HG02763 (cell line): Measurements from ENCODE around the gene S100A13.
"Not testable (repeated sequence)": the region's sequence is repeated elsewhere in the genome, so short reads cannot be mapped to it uniquely, and the experiment has no call there.

Source experiments
- ATAC-seq: cut with Tn5 transposase; IDR thresholded peaks from one replicate; pipeline ENCODE4 v1.9.1; 2021; ENCODE audit warnings: mild to moderate bottlenecking, moderate library complexity; ENCODE audit not compliant: unreplicated experiment

The S100A13 gene

GRCh38 chr1:153626904-153627714, at the start of gene S100A13:
TSS of gene S100A13 (minus strand) at chr1:153627505. CDS start at chr1:153626472, 1,033 bp downstream.
- ATAC-seq = no peak

DNA sequence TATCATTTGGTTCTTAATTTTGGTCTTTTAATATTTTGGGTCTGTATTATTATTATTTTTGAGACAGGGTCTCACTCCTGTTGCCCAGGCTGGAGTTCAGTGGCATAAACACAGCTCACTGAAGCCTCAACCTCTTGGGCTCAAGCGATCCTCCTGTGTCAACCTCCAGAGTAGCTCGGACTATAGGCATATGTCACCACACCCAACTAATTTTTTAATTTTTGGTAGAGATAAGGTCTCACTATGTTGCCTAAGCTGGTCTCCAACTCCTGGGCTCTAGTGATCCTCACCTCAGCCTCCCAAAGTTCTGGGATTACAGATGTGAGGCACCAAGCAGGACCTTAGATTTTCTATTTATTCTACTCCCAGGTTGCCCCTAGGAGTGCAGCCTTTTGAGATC, 46.2 kb upstream of the S100A13 start:
- ATAC-seq = no peak

DNA sequence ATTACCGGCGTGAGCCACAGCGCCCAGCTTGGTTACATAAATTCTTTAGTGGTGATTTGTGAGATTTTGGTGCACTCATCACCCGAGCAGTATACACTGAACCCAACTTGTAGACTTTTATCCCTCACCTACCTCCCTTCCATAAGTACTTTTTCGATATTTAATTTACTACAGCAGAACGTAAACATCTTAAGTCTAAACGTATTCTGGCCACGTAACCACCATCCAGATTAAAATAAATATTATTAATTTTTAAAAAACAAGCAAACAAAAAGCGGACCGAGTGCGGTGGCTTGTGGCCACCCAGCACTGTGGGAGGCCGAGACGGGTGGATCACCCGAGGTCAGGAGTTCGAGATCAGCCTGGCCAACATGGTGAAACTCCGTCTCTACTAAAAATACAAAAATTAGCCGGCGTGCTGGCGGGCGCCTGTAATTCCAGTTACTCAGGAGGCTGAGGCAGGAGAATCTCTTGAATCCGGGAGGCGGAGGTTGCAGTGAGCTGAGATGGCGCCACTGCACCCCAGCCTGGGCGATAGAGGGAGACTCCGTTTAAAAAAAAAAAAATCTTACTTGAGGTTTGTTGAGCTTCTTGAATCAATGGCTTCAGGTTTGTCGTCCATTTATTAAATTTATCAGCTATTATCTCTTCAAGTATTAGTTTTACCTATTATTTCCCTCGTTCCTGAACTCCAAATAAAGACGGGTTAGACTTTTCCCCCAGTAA, 44.5 kb upstream of the S100A13 start:
- peak; percentile 12 for ATAC-seq

DNA sequence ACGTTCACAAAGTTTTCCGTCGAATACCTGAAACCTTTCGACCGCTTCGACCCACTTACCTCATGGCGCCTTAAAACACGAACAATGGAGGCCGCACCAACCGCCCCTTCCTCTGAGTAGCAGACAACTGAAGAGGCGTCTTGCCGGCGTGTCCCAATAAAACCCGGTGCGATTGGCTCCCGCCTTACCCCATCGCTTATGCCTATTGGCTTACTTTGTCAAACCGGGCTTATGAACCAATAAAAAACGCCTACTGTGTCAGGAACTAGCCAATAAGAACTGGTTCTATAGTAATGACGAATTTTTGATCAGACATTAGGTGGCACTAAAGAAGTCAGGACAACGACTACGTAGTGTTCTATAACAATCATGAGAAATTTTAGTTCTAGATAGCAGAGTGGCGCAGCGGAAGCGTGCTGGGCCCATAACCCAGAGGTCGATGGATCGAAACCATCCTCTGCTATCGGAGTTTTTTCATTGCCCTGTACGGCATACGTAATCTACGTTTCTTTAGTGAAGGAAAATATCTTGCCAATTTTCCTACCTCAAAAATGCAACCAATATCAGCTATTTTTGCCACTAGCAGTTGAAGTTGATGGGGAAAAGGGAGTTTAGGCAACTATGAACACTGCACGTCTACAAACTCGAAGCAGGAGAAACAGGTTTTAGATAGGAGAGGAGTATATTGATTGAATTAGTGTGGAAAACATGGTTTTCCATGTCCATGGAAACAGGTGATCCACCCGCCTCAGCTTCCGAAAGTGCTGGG, 43.7 kb upstream of the S100A13 start, which contains the start of gene ILF2:
TSS of gene ILF2 (minus strand) at position 135 of the 769 bp plus-strand sequence. CDS start at position 64, 71 bp downstream.
- peak; percentile 93 for ATAC-seq

DNA sequence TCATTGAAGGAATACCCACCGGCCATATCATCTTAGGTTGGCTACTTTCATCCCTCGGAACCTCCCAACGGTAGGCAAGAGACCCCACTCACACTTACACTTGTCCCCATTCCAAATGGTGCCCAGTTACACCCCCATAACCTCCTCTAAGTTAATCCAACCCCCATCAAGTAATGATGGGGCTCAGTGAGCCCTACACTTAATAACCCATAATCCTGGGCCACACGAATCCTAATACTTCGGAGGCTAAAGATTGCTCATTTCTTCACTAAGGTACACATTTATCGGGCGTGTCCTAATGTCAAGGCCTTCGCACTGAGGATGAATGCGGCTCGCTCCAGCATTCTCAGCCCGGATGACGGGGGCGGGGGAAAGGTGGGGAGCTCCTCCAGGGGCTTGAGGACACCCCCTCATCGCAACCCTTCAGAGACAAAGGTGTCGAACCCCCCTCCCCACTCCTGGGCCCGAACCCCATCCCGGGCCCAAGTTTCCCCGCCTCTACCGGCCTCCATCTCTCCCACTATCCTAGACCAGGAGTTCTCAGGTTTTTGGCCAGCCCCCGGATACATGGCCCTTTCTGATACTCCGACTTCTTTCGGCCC, 43.1 kb upstream of the S100A13 start:
- no peak for ATAC-seq

- ATAC-seq = no peak
Observed at GRCh38 chr1:153669606-153670005, 42.3 kb upstream of the S100A13 start.

- not testable (repeated sequence) for ATAC-seq
Observed at GRCh38 chr1:153668672-153669071, 41.4 kb upstream of the S100A13 start.

DNA sequence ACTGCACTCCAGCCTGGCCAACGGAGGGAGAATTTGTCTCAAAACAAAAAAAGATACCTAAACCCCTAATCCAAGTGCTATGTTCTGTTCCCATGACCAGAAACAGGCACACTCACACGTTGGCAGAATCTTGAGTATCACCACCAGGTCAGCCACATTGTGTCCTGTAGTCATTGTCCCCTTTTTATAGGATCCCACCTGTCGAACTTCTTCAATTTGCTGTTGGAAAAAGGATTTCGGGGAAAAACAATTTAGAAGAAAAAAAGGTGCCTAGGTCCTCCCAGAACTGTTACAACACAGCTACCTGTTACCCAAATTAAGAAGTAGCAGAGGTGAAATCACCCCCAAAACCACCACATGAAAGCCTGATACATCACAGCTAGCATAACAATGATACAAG, 40.1 kb upstream of the S100A13 start:
- ATAC-seq = no peak

- no peak for ATAC-seq
Observed at GRCh38 chr1:153663211-153663610, 35.9 kb upstream of the S100A13 start.

DNA sequence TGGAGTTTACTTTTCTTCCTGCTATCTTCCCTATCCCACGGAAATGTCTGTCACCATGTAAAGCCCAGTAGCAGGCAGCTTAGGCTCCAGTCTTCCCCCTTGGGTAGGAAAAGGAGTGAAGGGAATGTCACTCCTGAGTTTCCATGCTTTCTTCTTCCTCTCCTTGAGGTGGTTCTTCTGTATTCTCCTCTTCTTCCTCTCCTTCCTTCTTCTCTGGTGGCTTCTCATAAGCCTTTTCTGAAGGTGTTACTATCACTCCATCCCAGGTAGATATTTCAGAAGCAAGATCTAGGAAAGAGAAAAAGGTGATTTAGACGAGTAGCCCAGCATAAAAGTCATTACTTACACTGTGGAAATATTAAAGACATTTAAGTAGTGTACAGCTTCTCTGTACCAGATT, 35.0 kb upstream of the S100A13 start:
- no peak for ATAC-seq

DNA sequence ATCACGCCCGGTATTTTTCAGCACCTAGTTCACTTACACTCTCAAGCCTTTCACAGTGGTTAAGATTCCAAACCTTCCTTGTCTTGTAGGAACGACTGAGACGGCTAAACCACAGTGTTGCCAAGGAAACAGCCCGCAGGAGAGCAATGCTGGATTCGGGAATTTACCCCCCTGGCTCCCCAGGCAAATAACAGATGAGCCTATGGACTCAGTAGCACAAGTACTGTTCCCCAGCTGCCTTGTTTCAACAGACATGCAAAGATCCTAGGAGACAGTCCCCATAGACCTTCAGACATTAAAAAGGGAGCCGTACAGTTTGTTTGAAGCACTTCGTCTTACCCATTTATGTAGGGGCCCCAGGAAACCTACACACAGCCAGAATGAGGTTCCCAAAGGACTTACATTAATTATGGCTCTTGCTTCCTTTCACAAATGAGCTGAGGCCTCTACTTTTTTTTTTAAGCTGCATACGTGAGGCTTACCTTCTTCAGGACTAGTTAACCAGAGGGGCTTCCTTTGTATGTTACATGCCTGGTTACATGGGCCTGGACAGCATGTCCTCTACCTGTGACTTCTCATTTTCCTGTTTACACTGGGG, 33.9 kb upstream of the S100A13 start:
- ATAC-seq = no peak

GRCh38 chr1:153659656-153660055, 32.4 kb upstream of the S100A13 start:
- no peak for ATAC-seq

- ATAC-seq = no peak
Observed at GRCh38 chr1:153659175-153659534, 31.9 kb upstream of the S100A13 start.

DNA sequence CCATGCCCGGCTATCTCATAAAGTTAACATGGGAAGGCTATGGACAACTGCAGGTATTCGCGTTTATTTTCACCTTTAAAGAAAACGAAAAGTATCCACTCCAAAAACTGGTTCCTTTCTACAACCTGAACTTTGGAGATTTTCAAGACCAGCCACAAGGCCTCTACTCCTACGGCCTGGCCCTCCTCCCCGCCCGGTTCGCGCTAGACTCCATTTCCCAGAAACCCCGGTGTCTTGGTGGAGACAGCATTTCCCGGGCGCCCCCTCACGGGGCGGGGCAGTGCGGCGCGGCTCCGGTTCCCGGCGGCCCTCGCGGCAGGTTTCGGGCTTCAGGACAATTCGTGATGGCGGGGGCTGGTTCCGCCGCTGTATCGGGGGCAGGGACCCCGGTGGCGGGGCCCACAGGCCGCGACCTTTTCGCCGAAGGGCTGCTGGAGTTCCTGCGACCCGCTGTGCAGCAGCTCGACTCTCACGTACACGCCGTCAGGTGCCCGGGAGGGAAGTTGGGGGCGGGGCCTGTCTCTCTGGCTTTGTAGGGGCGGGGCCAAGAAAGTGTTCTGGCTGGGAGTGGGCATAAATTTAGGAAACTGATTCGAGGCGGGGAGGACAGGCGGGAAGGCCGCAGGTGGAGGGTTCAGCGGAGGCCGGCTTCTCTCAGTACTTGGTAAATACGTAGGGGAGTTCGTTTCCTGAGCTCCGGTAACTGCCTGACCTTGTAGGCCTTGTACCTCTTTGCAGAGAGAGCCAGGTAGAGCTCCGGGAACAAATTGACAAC, 31.3 kb upstream of the S100A13 start, which contains the start of gene SNAPIN:
TSS of gene SNAPIN (plus strand) at position 304 of the 775 bp plus-strand sequence. CDS start at position 345, 41 bp downstream.
- peak; percentile 90 for ATAC-seq

DNA sequence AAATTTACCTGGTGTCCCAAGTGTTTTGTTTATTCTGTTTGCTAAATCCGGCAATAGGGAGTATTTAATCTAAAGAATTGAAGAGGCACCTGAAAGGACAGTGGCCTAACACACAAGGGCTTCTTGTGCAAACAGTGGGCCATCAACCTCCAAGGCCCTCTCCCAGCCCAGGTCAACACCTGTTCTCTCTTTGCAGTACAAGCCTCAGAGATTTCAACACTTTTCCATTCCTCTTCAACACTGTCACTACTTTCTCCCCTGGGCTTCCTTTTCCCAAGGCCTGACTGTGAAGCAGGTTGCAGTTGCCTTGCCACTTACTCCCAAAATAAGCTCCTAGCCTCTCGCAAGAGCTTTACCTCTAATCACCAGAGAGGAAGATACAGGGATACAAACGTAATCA, 28.0 kb upstream of the S100A13 start:
- ATAC-seq = no peak

GRCh38 chr1:153652805-153653500, 25.6 kb upstream of the S100A13 start:
- ATAC-seq = no peak

DNA sequence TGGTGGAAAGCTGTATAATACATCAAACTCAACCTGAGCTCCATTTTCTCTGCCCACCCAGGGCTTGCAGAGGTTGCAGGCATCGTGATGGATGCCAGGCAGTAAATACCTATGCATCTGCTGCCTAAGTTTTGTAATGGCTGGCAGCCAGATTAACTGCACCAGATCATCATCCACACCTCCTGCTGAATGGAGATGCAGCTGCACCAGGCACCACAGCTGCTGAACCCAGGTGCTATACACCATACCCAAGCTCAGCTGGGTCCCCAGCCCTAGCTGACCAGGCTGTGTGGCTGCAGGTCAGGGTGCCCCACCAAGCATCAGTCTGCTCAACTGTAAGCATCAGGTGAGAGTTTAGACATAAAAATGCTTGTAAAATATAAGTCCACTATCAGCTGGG, 24.5 kb upstream of the S100A13 start:
- ATAC-seq = no peak

DNA sequence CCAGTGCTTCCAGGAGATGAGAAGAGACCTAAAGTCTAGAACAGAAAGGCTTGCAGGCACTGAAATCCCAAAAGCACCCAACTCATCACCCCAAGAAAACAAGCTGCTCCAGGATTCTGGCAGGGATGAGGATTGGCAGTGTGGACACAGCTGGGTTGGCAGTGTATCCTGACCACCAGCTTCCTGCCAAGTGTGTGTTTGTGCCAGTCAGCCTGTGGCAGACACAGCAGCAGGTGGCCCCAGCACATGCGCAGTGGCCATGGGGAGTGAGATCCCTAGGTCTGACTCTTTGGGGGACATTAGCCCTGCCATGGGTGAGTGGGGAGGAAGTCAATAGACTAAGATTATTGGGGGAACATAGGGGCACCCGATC, 22.5 kb upstream of the S100A13 start:
- no peak for ATAC-seq
